ENCODE results near the gene WDR76. TPM values are rescaled to one million over a fixed set of nuclear protein-coding genes. Genes with fewer than 3 reads are reported as not detected.
"Not testable (repeated sequence)": the region's sequence is repeated elsewhere in the genome, so short reads cannot be mapped to it uniquely, and the experiment has no call there.

Gene WDR76
- total and polyA plus RNA-seq, 7 donors, result 0.34 to 0.88 (median 0.69) TPM

- ATAC-seq (no peak), DNase-seq (no peak)
- Histone ChIP-seq H3K4me3 (no peak overlapping the region), H3K27ac (no peak overlapping the region), H3K36me3 (ENCODE audit: insufficient read depth in 1 of 2, low read depth in 1 of 2) (no peaks in the 10 kb centered on the region), H3K9me3 (no peaks in the 10 kb centered on the region), H3K4me1 (no peaks in the 10 kb centered on the region), H3K27me3 (ENCODE audit: insufficient read depth in 3 of 3, low read length in 2 of 3) (no peaks in the 10 kb centered on the region)
- WGBS, 3 donors, result 94 to 96% (median 95%) methylated on average over 6 of the region's 6 CpGs
- no peak for TF ChIP-seq CTCF (IDR thresholded peaks at IDR 0.05)
- intact Hi-C loops (cut with DNase I), result no loop called here
Measured at GRCh38 chr15:43854801-43855200, 28.0 kb downstream of the WDR76 start.

GRCh38 chr15:43859546-43859945 is 32.7 kb downstream of the WDR76 start:
- H3K27ac ChIP-seq, result no peak overlapping the region
- H3K9me3 ChIP-seq, result no peaks in the 10 kb centered on the region
- no peak overlapping the region for H3K4me3 ChIP-seq
- WGBS, 3 donors, result 65 to 71% (median 67%) methylated on average over 4 of the region's 4 CpGs
- DNase-seq, result no peak
- intact Hi-C loops (cut with DNase I), result no loop called here
- no peaks in the 10 kb centered on the region for H3K27me3 ChIP-seq (ENCODE audit: insufficient read depth in 3 of 3, low read length in 2 of 3)
- H3K36me3 ChIP-seq (ENCODE audit: insufficient read depth in 1 of 2, low read depth in 1 of 2), result no peaks in the 10 kb centered on the region
- H3K4me1 ChIP-seq, result no peaks in the 10 kb centered on the region
- TF ChIP-seq CTCF (IDR thresholded peaks at IDR 0.05), result no peak
- no peak for ATAC-seq

- H3K27me3 ChIP-seq (ENCODE audit: insufficient read depth in 3 of 3, low read length in 2 of 3); H3K4me1 ChIP-seq; DNase-seq; H3K36me3 ChIP-seq (ENCODE audit: insufficient read depth in 1 of 2, low read depth in 1 of 2); H3K4me3 ChIP-seq; intact Hi-C loops (cut with DNase I); H3K27ac ChIP-seq; H3K9me3 ChIP-seq; ATAC-seq: not testable (repeated sequence)
- 95 to 97% (median 96%) methylated on average over 6 to 10 of the region's 10 CpGs for WGBS, 3 donors
Measured at GRCh38 chr15:43866636-43867035, 39.8 kb downstream of the WDR76 start.

- no peak for DNase-seq
- no peaks in the 10 kb centered on the region for H3K27me3 ChIP-seq (ENCODE audit: insufficient read depth in 3 of 3, low read length in 2 of 3)
- no peaks in the 10 kb centered on the region for H3K36me3 ChIP-seq (ENCODE audit: insufficient read depth in 1 of 2, low read depth in 1 of 2)
- intact Hi-C loops (cut with DNase I), result no loop called here
- no peaks in the 10 kb centered on the region for H3K9me3 ChIP-seq
- WGBS, 3 donors, result 94 to 96% (median 96%) methylated on average over 5 of the region's 5 CpGs
- no peak for TF ChIP-seq CTCF (IDR thresholded peaks at IDR 0.05)
- H3K4me3 ChIP-seq, result no peak overlapping the region
- no peaks in the 10 kb centered on the region for H3K4me1 ChIP-seq
- no peak overlapping the region for H3K27ac ChIP-seq
- ATAC-seq, result no peak
Measured at GRCh38 chr15:43867096-43867495, 40.3 kb downstream of the WDR76 start.

- no peaks in the 10 kb centered on the region for H3K4me1 ChIP-seq
- DNase-seq (no peak), ATAC-seq (no peak)
- H3K27me3 ChIP-seq (ENCODE audit: insufficient read depth in 3 of 3, low read length in 2 of 3), result no peaks in the 10 kb centered on the region
- no peak overlapping the region for H3K27ac ChIP-seq
- H3K36me3 ChIP-seq (ENCODE audit: insufficient read depth in 1 of 2, low read depth in 1 of 2), result no peaks in the 10 kb centered on the region
- 90 to 93% (median 92%) methylated on average over 2 of the region's 2 CpGs for WGBS, 3 donors
- H3K9me3 ChIP-seq, result no peaks in the 10 kb centered on the region
- H3K4me3 ChIP-seq, result no peak overlapping the region
- intact Hi-C loops (cut with DNase I), result no loop called here
- no peak for TF ChIP-seq CTCF (IDR thresholded peaks at IDR 0.05)
Measured at GRCh38 chr15:43868406-43868805, 41.6 kb downstream of the WDR76 start.

All from psoas muscle (tissue), 8 donors.